Loucy (cell line): ENCODE results near the gene KANSL1.

Source experiments
- H2AFZ ChIP-seq: fragments of 200-600 bp; sonication (generic); 2 replicates; pipeline ENCODE4 v1.6.0; 2016; ENCODE audit warnings: antibody characterized with exemption, mild to moderate bottlenecking, low read length, moderate library complexity
- H3F3A ChIP-seq: fragments of 200-600 bp; 2 replicates; pipeline ENCODE4 v1.6.0; 2016; ENCODE audit warnings: antibody characterized with exemption, low read depth, mild to moderate bottlenecking
- H3K27me3 ChIP-seq: fragments of 200-600 bp; sonication (generic); 2 replicates; pipeline ENCODE4 v1.6.1; 2014; ENCODE audit warnings: low read length, mild to moderate bottlenecking; ENCODE audit not compliant: insufficient read depth, poor library complexity, severe bottlenecking
- H3K36me3 ChIP-seq: fragments of 200-600 bp; sonication (generic); 2 replicates; pipeline ENCODE4 v1.6.1; 2016; ENCODE audit warnings: low read length; ENCODE audit not compliant: insufficient read depth
- H3K4me1 ChIP-seq: fragments of 200-600 bp; sonication (generic); 2 replicates; pipeline ENCODE4 v1.5.1; 2014; ENCODE audit warnings: low read length, mild to moderate bottlenecking; ENCODE audit not compliant: insufficient read depth, poor library complexity, severe bottlenecking
- H3K4me2 ChIP-seq: fragments of 200-600 bp; sonication (generic); 2 replicates; pipeline ENCODE4 v1.6.0; 2014; ENCODE audit warnings: antibody characterized with exemption, low read length, low read depth, mild to moderate bottlenecking; ENCODE audit not compliant: poor library complexity, severe bottlenecking
- H3K4me3 ChIP-seq: fragments of 200-600 bp; sonication (generic); 2 replicates; pipeline ENCODE4 v1.5.1; 2014; ENCODE audit warnings: low read length, mild to moderate bottlenecking, mixed read lengths; ENCODE audit not compliant: poor library complexity, severe bottlenecking
- H3K79me2 ChIP-seq: fragments of 200-600 bp; sonication (generic); 2 replicates; pipeline ENCODE4 v1.6.1; 2014; ENCODE audit warnings: low read length; ENCODE audit not compliant: insufficient read depth
- H3K9ac ChIP-seq: fragments of 200-600 bp; sonication (generic); 2 replicates; pipeline ENCODE4 v1.6.0; 2014; ENCODE audit warnings: mild to moderate bottlenecking, low read depth, low read length, moderate library complexity; ENCODE audit not compliant: poor library complexity, severe bottlenecking
- H3K9me2 ChIP-seq: fragments of 200-600 bp; sonication (generic); replicated peaks from 2 replicates; pipeline ENCODE4 v1.6.1; 2016; ENCODE audit warnings: low read depth, low read length, mixed read lengths
- H3K9me3 ChIP-seq: fragments of 200-600 bp; sonication (generic); 2 replicates; pipeline ENCODE4 v1.6.1; 2014; ENCODE audit warnings: mild to moderate bottlenecking, antibody characterized with exemption, low read length, low read depth; ENCODE audit not compliant: insufficient read depth
- H4K20me1 ChIP-seq: fragments of 200-600 bp; sonication (generic); 2 replicates; pipeline ENCODE4 v1.6.0; 2014; ENCODE audit warnings: antibody characterized with exemption, low read length, mild to moderate bottlenecking; ENCODE audit not compliant: insufficient read depth, poor library complexity, severe bottlenecking
- CTCF ChIP-seq: fragments of 200-600 bp; sonication (generic); conservative IDR thresholded peaks from 2 replicates; pipeline ENCODE4 v1.5.1; 2014; ENCODE audit warnings: mild to moderate bottlenecking, antibody characterized with exemption, low read length
- EZH2phosphoT487 ChIP-seq: fragments of 200-600 bp; IDR thresholded peaks from 2 replicates; pipeline ENCODE4 v1.6.1; 2018; ENCODE audit warnings: antibody characterized with exemption, mild to moderate bottlenecking, moderate library complexity, borderline replicate concordance

The KANSL1 gene

GRCh38 chr17:46074540-46074939 lies 118.7 kb downstream of the KANSL1 start:
- TF ChIP-seq EZH2phosphoT487 = no peak
- TF ChIP-seq CTCF = no peak
- Histone ChIP-seq H3K27me3 (no peaks in the 10 kb centered on the region), H4K20me1 (peaks cover 39% of the 10 kb centered on the region), H3K9me3 (no peaks in the 10 kb centered on the region), H3K4me2 (no peak overlapping the region), H2AFZ (no peak overlapping the region), H3K9me2 (no peaks in the 10 kb centered on the region), H3K4me1 (no peaks in the 10 kb centered on the region), H3K9ac (no peak overlapping the region), H3K36me3 (peaks cover 43% of the 10 kb centered on the region), H3K79me2 (peaks cover 54% of the 10 kb centered on the region), H3F3A (no peaks in the 10 kb centered on the region), H3K4me3 (no peak overlapping the region)

GRCh38 chr17:46072998-46073397 lies 120.2 kb downstream of the KANSL1 start:
- Histone ChIP-seq H4K20me1 (peaks cover 39% of the 10 kb centered on the region), H3K9ac (no peak overlapping the region), H3F3A (no peaks in the 10 kb centered on the region), H3K9me2 (no peaks in the 10 kb centered on the region), H3K79me2 (peaks cover 52% of the 10 kb centered on the region), H3K9me3 (no peaks in the 10 kb centered on the region), H3K36me3 (peaks cover 40% of the 10 kb centered on the region), H3K4me1 (no peaks in the 10 kb centered on the region), H2AFZ (no peak overlapping the region), H3K4me3 (no peak overlapping the region), H3K27me3 (no peaks in the 10 kb centered on the region), H3K4me2 (no peak overlapping the region)
- TF ChIP-seq EZH2phosphoT487 = no peak
- no peak for TF ChIP-seq CTCF

- Histone ChIP-seq H3K9me2 (no peaks in the 10 kb centered on the region), H3K36me3 (peaks cover 41% of the 10 kb centered on the region), H3K27me3 (no peaks in the 10 kb centered on the region), H3K79me2 (peaks cover 51% of the 10 kb centered on the region), H3F3A (no peaks in the 10 kb centered on the region), H3K4me3 (no peak overlapping the region), H3K4me1 (no peaks in the 10 kb centered on the region), H2AFZ (no peak overlapping the region), H3K9ac (no peak overlapping the region), H4K20me1 (peaks cover 37% of the 10 kb centered on the region), H3K4me2 (no peak overlapping the region), H3K9me3 (no peaks in the 10 kb centered on the region)
- TF ChIP-seq EZH2phosphoT487 = no peak
- TF ChIP-seq CTCF = no peak
Observed at GRCh38 chr17:46071796-46072195, 121.4 kb downstream of the KANSL1 start.
